ENCODE results near the gene RIMBP2.

- TF ChIP-seq POLR2AphosphoS5 (IDR thresholded peaks at IDR 0.05; ENCODE audit: low read depth, low read length), result no peak
- no peak for TF ChIP-seq SIN3A (IDR thresholded peaks at IDR 0.05; ENCODE audit: borderline replicate concordance, insufficient read depth, low read length)
- TF ChIP-seq REST (IDR thresholded peaks at IDR 0.05; ENCODE audit: insufficient read depth in 1 of 2, low read depth in 2 of 2, low read length in 2 of 2), result no peak
- no peak for TF ChIP-seq TAF1 (IDR thresholded peaks at IDR 0.05; ENCODE audit: borderline replicate concordance, insufficient read depth, low read length)
- no peak for TF ChIP-seq FOXP2 (optimal IDR thresholded peaks at IDR 0.05; ENCODE audit: borderline replicate concordance, extremely low read depth, extremely low read length, insufficient read depth)
Measured at GRCh38 chr12:130444061-130444460, 272.0 kb downstream of the RIMBP2 start.

Data from PFSK-1 (cell line).